A549 (cell line): ENCODE measurements around the gene MEF2D. TPM values are rescaled to one million over a fixed set of nuclear protein-coding genes. Genes with fewer than 3 reads are reported as not detected.

Source experiments
- ATAC-seq, 2 experiments: fragments of 200-7000 bp in 1 of 2; fragments of >200 bp in 1 of 2; cut with Nextera tagmentation in 1 of 2; cut with Tn5 transposase in 1 of 2; 3 replicates each; pipeline versions ENCODE4 v1.8.0 to v1.9.1; 2018 to 2020; ENCODE audit warnings: mild to moderate bottlenecking in 1 of 2, moderate library complexity in 1 of 2
- CTCF ChIA-PET: fragments of 300-600 bp; sonication (Branson Sonifier 250); formaldehyde crosslinking; extraction: SDS; loops from one replicate; lab custom pipeline; 2021; ENCODE audit warnings: antibody characterized with exemption, inconsistent platforms; lab: Yijun Ruan, JAX
- POLR2A ChIA-PET: fragments of 350-600 bp; formaldehyde crosslinking; extraction: SDS; loops from one replicate; lab custom pipeline; 2021; ENCODE audit warnings: antibody characterized with exemption, inconsistent platforms; lab: Yijun Ruan, JAX
- DNase-seq, 2 experiments: peaks; one replicate each; pipeline versions ENCODE4 v3.0.0 to v3.0.0-alpha.2; 2011 to 2016; ENCODE audit warnings: low read depth in 1 of 2, low spot score in 1 of 2
- FAIRE-seq: peaks from 2 replicates; lab custom pipeline; 2011; peaks lifted over from hg19 to GRCh38; lab: Jason Lieb, UNC
- H3K27ac ChIP-seq, 2 experiments: fragments of >200 bp; sonication (Bioruptor Twin); formaldehyde crosslinking; 3 replicates each; pipeline ENCODE4 v1.5.1; 2016 to 2017
- H3K4me1 ChIP-seq: fragments of >200 bp; sonication (Bioruptor Twin); formaldehyde crosslinking; 3 replicates; pipeline ENCODE4 v1.6.1; 2016
- H3K4me2 ChIP-seq: fragments of >200 bp; sonication (Bioruptor Twin); formaldehyde crosslinking; 3 replicates; pipeline ENCODE4 v1.6.1; 2016
- H3K4me3 ChIP-seq: fragments of >200 bp; sonication (Bioruptor Twin); formaldehyde crosslinking; 3 replicates; pipeline ENCODE4 v1.5.1; 2016
- H3K9me3 ChIP-seq: fragments of >200 bp; sonication (Bioruptor Twin); formaldehyde crosslinking; 3 replicates; pipeline ENCODE4 v1.6.1; 2016
- BHLHE40 ChIP-seq: IDR thresholded peaks from 2 replicates; pipeline ENCODE4 v1.6.1; 2012; ENCODE audit warnings: low read depth, low read length, inconsistent platforms
- GATA3 ChIP-seq: IDR thresholded peaks from 2 replicates; pipeline ENCODE4 v1.6.1; 2012; ENCODE audit warnings: borderline replicate concordance
- NFE2L2 ChIP-seq: fragments of 150-350 bp; conservative IDR thresholded peaks from 2 replicates; pipeline ENCODE4 v1.6.1; 2014; ENCODE audit warnings: low read length
- PHF8 ChIP-seq: fragments of 200-600 bp; sonication (generic); IDR thresholded peaks from 2 replicates; pipeline ENCODE4 v1.6.1; 2016; ENCODE audit warnings: low read depth, mild to moderate bottlenecking, antibody characterized with exemption, moderate library complexity, borderline replicate concordance
- POLR2A ChIP-seq: IDR thresholded peaks from 2 replicates; pipeline ENCODE4 v1.6.1; 2012; ENCODE audit warnings: mild to moderate bottlenecking, low read length
- POLR2AphosphoS2 ChIP-seq: conservative IDR thresholded peaks from 2 replicates; pipeline ENCODE4 v1.6.1; 2012; ENCODE audit warnings: low read length, improper control_type of control experiment, inconsistent platforms
- RAD21 ChIP-seq, 2 experiments: fragments of >200 bp in 1 of 2; sonication (Bioruptor Twin) in 1 of 2; formaldehyde crosslinking in 1 of 2; IDR thresholded peaks in 1 of 2; conservative IDR thresholded peaks in 1 of 2; 2 replicates in 1 of 2; 3 replicates in 1 of 2; pipeline ENCODE4 v1.6.1; 2012 to 2018; ENCODE audit warnings: inconsistent platforms in 1 of 2
- RFX5 ChIP-seq: fragments of 450-650 bp; IDR thresholded peaks from 2 replicates; pipeline ENCODE4 v1.7.1; 2014; ENCODE audit warnings: antibody characterized with exemption, mild to moderate bottlenecking, moderate library complexity
- SMC3 ChIP-seq: fragments of >200 bp; sonication (Bioruptor Twin); formaldehyde crosslinking; IDR thresholded peaks from 3 replicates; pipeline ENCODE4 v1.6.1; 2018; ENCODE audit warnings: inconsistent platforms
- ZSCAN20 ChIP-seq: fragments of 250-450 bp; sonication (Bioruptor Pico); IDR thresholded peaks from 2 replicates; pipeline ENCODE4 v1.8.0; 2022; ENCODE audit warnings: mild to moderate bottlenecking, moderate library complexity
- WGBS: methylation state at CpG from one replicate; pipeline ENCODE4 v1.1.6; 2017; ENCODE audit errors: missing lambda C conversion rate; 5-methylcytosine and 5-hydroxymethylcytosine counted together
- polyA plus RNA-seq, 4 experiments: library from polyadenylated mRNA; depleted of rRNA in 3 of 4; stranded (reverse); fragments of >200 nt; fragmentation: RNase III in 1 of 4; extraction: RNeasy Plus Mini Kit Qiagen cat#74134 plus additional on column Dnase treatment in 1 of 4; gene quantifications; 2 replicates in 3 of 4; 3 replicates in 1 of 4; pipeline ENCODE4 v1.2.3, GENCODE V29; 2011 to 2017
- TF ChIP-seq, protein P1 (sequence below): IDR thresholded peaks from 2 replicates; pipeline ENCODE4 v1.6.1; 2012
- TF ChIP-seq, protein P2 (sequence below): fragments of 250-450 bp; sonication (Bioruptor Pico); IDR thresholded peaks from 2 replicates; pipeline ENCODE4 v1.5.0; 2021; ENCODE audit warnings: mild to moderate bottlenecking, moderate library complexity, borderline replicate concordance

The MEF2D gene
- polyA plus RNA-seq, 2 of the 4 experiments (the other 2 are of a cell fraction) = 16.8 to 23.4 TPM

DNA sequence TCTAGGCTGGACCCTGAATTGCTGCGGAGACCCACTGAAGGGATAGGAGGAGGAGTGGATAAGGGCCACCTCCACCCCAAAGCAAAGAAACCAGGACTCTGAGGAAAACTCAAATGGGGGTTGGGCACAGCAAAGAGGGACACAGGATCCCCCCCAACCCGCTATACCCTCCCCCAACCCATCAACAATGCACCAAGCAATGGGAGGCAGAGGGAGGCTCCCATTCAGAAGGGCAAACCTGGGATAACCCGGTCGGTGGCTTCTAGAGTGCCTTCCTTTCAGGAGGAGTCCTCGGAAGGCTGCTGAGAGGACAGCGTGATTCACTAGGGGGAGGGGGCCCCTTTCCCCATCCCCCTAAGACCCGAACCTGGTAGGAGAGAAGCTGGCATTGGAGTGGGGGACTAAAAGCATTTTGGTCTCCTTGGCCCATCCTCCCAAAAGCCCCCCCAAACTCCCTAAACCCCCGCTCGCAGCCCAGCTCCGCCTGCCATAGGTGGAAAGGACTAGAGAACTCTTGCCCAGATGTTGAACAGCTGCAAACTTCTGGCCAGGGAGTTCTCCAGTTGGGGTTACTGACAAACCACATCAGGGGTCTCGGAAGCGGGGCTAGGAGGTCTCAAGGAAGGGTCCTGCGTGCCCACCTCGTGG, 1.3 kb downstream of the MEF2D start:
- no peak for ATAC-seq

DNA sequence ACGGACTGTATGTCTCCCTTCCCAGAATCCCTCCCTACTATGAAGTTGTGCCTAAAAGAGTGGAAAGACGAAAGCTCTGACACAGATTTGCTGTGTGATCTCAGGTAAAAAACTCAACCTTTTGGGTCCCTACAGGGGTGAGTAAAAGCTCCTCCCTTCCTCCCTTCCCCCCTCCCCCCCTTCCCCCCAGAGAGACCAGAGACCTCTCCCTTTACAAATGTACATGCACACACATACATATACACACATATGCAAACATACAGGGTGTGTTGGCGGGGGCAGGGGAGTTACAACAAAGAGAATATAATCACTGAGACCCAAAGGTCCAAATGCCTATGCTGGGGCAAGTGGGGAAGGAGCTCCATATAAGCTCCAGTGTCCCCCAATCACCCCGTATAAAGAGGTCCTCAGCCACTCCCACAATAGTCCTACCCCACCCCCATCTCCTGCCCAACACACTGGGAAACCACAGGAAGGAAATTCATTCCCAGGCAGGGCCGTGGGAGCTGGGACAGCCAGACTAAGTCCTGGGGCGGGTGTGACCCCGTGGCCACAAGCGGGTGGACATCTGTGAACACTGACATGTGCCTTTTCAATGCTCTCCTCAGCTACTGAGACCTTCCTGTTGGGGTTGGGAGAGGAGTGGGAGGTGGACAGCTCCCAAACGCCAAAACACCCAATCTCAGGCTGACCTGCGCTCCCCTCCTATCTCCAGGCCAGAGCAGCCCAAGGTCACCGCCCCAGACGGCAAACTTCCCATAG, 2.0 kb downstream of the MEF2D start:
- DNase-seq = peak in 1 of 2 experiments; percentile 50
- POLR2A ChIA-PET = interaction anchor here (1.0 to 8.6 kb wide), 3 partner anchors 10 to 93 kb away, joined by 3 to 130 read pairs (median 3); partner anchors contain the start of gene NAXE
- peak overlapping the region; percentile 98 to 100 for H3K27ac ChIP-seq
- WGBS = 26% methylated on average over 10 of the region's 12 CpGs
- H3K4me2 ChIP-seq = peak overlapping the region; percentile 96
- no peak for FAIRE-seq
- CTCF ChIA-PET = interaction anchor here (0.7 to 31.7 kb wide), 10 partner anchors 8 to 113 kb away, joined by 3 to 474 read pairs (median 4); no protein-coding TSS in a partner anchor
- H3K4me1 ChIP-seq = peaks cover 72% of the 10 kb centered on the region
- 0 out of 6 replicates have a peak, but pooled peaks of 1 of the 2 experiments have one; percentile 0 for ATAC-seq
- 0 out of 2 replicates have a peak, but pooled peaks have one; percentile 9 for TF ChIP-seq GATA3
- peak; percentile 24 for TF ChIP-seq POLR2A
- TF ChIP-seq ZSCAN20 (CRISPR knock-in tag) = no peak
- TF ChIP-seq, all 56 proteins: peak for 2
- no peaks in the 10 kb centered on the region for H3K9me3 ChIP-seq
- H3K4me3 ChIP-seq = peak overlapping the region; percentile 98

More for the DNA sequence above, 1.3 kb downstream of the MEF2D start:
- no peaks in the 10 kb centered on the region for H3K9me3 ChIP-seq
- ChIA-PET CTCF (interaction anchor here (0.9 to 31.7 kb wide), 8 partner anchors 9 to 114 kb away, joined by 3 to 474 read pairs (median 14); no protein-coding TSS in a partner anchor), POLR2A (interaction anchor here (0.6 to 8.6 kb wide), 4 partner anchors 11 to 93 kb away, joined by 3 to 130 read pairs (median 4); partner anchors contain the start of gene NAXE)
- peak overlapping the region; percentile 96 for H3K4me2 ChIP-seq
- H3K4me1 ChIP-seq = peaks cover 75% of the 10 kb centered on the region
- H3K4me3 ChIP-seq = peak overlapping the region; percentile 98
- FAIRE-seq (no peak), DNase-seq (peak in 1 of 2 experiments; percentile 34)
- no peak for TF ChIP-seq POLR2AphosphoS2
- TF ChIP-seq, protein P1, sequence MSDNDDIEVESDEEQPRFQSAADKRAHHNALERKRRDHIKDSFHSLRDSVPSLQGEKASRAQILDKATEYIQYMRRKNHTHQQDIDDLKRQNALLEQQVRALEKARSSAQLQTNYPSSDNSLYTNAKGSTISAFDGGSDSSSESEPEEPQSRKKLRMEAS = peak; percentile 10; the same call in 1 of the 2 replicates
- TF ChIP-seq NFE2L2 = no peak
- no peak for TF ChIP-seq POLR2A
- TF ChIP-seq SMC3 = no peak
- TF ChIP-seq, protein P2, sequence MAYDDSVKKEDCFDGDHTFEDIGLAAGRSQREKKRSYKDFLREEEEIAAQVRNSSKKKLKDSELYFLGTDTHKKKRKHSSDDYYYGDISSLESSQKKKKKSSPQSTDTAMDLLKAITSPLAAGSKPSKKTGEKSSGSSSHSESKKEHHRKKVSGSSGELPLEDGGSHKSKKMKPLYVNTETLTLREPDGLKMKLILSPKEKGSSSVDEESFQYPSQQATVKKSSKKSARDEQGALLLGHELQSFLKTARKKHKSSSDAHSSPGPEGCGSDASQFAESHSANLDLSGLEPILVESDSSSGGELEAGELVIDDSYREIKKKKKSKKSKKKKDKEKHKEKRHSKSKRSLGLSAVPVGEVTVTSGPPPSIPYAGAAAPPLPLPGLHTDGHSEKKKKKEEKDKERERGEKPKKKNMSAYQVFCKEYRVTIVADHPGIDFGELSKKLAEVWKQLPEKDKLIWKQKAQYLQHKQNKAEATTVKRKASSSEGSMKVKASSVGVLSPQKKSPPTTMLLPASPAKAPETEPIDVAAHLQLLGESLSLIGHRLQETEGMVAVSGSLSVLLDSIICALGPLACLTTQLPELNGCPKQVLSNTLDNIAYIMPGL = no peak
- TF ChIP-seq GATA3 = 0 out of 2 replicates have a peak, but pooled peaks have one; percentile 3
- H3K27ac ChIP-seq = peak overlapping the region; percentile 98 to 100
- WGBS = 0% methylated on average over 12 of the region's 14 CpGs

DNA sequence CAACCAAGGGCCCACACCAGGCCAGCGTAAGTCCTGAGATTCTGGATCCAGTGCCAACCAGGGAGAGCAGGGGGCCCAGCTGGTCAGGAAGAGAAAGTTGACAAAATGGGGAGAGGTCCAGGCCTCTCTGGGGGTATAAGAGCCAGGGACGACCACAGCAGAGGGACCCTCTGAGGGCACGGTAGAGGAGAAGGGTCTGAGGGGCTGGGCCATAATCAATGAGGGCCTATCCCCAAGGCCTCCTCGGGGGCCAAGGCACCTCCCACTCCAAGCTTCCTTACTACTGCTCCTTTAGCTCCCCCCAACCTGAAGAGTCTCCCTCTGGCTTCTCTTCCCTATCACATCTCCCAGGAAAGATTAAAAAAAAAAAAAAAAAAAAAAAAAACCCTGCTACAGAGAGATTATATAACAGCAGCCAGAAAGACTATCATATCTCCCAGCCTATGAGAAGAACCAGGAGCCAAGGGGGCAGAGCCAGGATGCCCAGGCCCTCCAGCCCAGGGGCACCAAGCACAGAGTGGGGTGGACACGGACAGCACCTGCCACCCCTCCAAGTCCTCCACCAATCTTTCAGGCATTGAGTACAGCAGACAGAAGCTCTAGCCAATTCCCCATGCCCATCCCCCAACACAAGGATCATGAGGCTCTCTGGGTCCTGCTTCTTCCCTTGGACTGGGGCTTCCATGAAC, 2.7 kb downstream of the MEF2D start:
- Histone ChIP-seq H3K4me1 (peaks cover 71% of the 10 kb centered on the region), H3K27ac (peak overlapping the region; percentile 98 to 100; a peak in 5 of 6 replicates), H3K9me3 (no peaks in the 10 kb centered on the region), H3K4me3 (peak overlapping the region; percentile 98), H3K4me2 (peak overlapping the region; percentile 96)
- DNase-seq (no peak), FAIRE-seq (no peak), ATAC-seq (no peak)
- CTCF ChIA-PET = interaction anchor here (0.7 to 31.7 kb wide), 11 partner anchors 8 to 116 kb away, joined by 3 to 474 read pairs (median 3); no protein-coding TSS in a partner anchor
- TF ChIP-seq PHF8 = no peak
- TF ChIP-seq RFX5 = no peak
- TF ChIP-seq BHLHE40 = no peak
- no peak for TF ChIP-seq RAD21 (conservative IDR thresholded peaks at IDR 0.05 in 1 of 2, IDR thresholded peaks at IDR 0.05 in 1 of 2)
- TF ChIP-seq, all 56 proteins: peak for 0
- 89% methylated on average over 5 of the region's 5 CpGs for WGBS
- POLR2A ChIA-PET = interaction anchor here (1.0 to 8.6 kb wide), 2 partner anchors 40 to 94 kb away, joined by 3 to 130 read pairs; partner anchors contain the start of gene NAXE
